ENCODE data around the gene PRKAG2. TPM values are rescaled to one million over a fixed set of nuclear protein-coding genes. Genes with fewer than 3 reads are reported as not detected.

Gene PRKAG2
- total RNA-seq, 4 donors from 2014 or later, result 8.9 to 35.1 (median 13.6) TPM

GRCh38 chr7:151711435-151711872, 165.5 kb downstream of the PRKAG2 start:
- no peak for DNase-seq
- no peak overlapping the region for H3K4me3 ChIP-seq
- H3K27ac ChIP-seq, result no peak overlapping the region
- intact Hi-C loops (cut with DNase I), result no loop called here
- TF ChIP-seq POLR2A (IDR thresholded peaks at IDR 0.05), result no peak
- TF ChIP-seq CTCF (IDR thresholded peaks at IDR 0.05), result no peak
- H3K27me3 ChIP-seq, result no peaks in the 10 kb centered on the region
- H3K9me3 ChIP-seq, result no peaks in the 10 kb centered on the region
- peaks cover 0 to 8% (median 0%) of the 10 kb centered on the region in 3 donors for H3K36me3 ChIP-seq
- 90% methylated on average over 3 of the region's 3 CpGs for WGBS, 2 donors
- peaks cover 0 to 24% (median 4%) of the 10 kb centered on the region in 3 donors for H3K4me1 ChIP-seq

- Histone ChIP-seq H3K27ac (no peak overlapping the region), H3K27me3 (no peaks in the 10 kb centered on the region), H3K36me3 (peaks cover 0 to 8% (median 0%) of the 10 kb centered on the region in 3 donors), H3K4me1 (peaks cover 0 to 25% (median 10%) of the 10 kb centered on the region in 3 donors), H3K9me3 (no peaks in the 10 kb centered on the region), H3K4me3 (no peak overlapping the region)
- TF ChIP-seq CTCF (IDR thresholded peaks at IDR 0.05), result no peak
- no peak for TF ChIP-seq POLR2A (IDR thresholded peaks at IDR 0.05)
- 78 to 87% methylated on average over 4 of the region's 4 CpGs for WGBS, 2 donors
- intact Hi-C loops (cut with DNase I), result no loop called here
- DNase-seq, result no peak
Observed at GRCh38 chr7:151710646-151711434, 166.1 kb downstream of the PRKAG2 start.

- intact Hi-C loops (cut with DNase I), result no loop called here
- TF ChIP-seq CTCF (IDR thresholded peaks at IDR 0.05) (no peak), POLR2A (IDR thresholded peaks at IDR 0.05) (no peak)
- no peaks in the 10 kb centered on the region for H3K27me3 ChIP-seq
- no peak overlapping the region for H3K4me3 ChIP-seq
- 87 to 90% methylated on average over 9 to 15 of the region's 18 CpGs for WGBS, 2 donors
- no peaks in the 10 kb centered on the region for H3K9me3 ChIP-seq
- no peak for DNase-seq
- H3K27ac ChIP-seq, result no peak overlapping the region
- peaks cover 0 to 8% (median 0%) of the 10 kb centered on the region in 3 donors for H3K36me3 ChIP-seq
- H3K4me1 ChIP-seq, result peaks cover 0 to 31% (median 10%) of the 10 kb centered on the region in 3 donors
Observed at GRCh38 chr7:151710121-151710640, 166.7 kb downstream of the PRKAG2 start.

GRCh38 chr7:151709141-151710038, 167.5 kb downstream of the PRKAG2 start:
- DNase-seq, result no peak
- intact Hi-C loops (cut with DNase I), result no loop called here
- 94 to 95% methylated on average over 12 to 14 of the region's 14 CpGs for WGBS, 2 donors

More at GRCh38 chr7:151709141-151710038, 167.5 kb downstream of the PRKAG2 start:
- Histone ChIP-seq H3K4me3 (no peak overlapping the region), H3K4me1 (peaks cover 0 to 36% (median 10%) of the 10 kb centered on the region in 3 donors), H3K27me3 (no peaks in the 10 kb centered on the region), H3K9me3 (no peaks in the 10 kb centered on the region), H3K27ac (no peak overlapping the region), H3K36me3 (peaks cover 0 to 8% (median 0%) of the 10 kb centered on the region in 3 donors)
- TF ChIP-seq POLR2A (IDR thresholded peaks at IDR 0.05) (no peak), CTCF (IDR thresholded peaks at IDR 0.05) (no peak)
